Astrocyte of the cerebellum (primary cell): ENCODE results near the gene PSMD5.

ENCODE experiments used
- DNase-seq: peaks from one replicate; pipeline ENCODE4 v3.0.0-alpha.2; 2011; ENCODE audit warnings: low read depth
- H3K4me3 ChIP-seq: 2 replicates; pipeline ENCODE4 v1.5.1; 2011; ENCODE audit warnings: mild to moderate bottlenecking, low read depth, low read length, moderate library complexity
- in situ Hi-C: cut with HindIII; loops from 2 replicates; pipeline ENCODE4 v1.10.0; 2017; ENCODE audit warnings: low sequenced_read_pairs
- TF ChIP-seq, protein P1 (sequence below): IDR thresholded peaks from 2 replicates; pipeline ENCODE4 v1.5.1; 2012; ENCODE audit warnings: low read length, low read depth, moderate library complexity, mild to moderate bottlenecking; ENCODE audit errors: missing control alignments

Gene PSMD5

DNA sequence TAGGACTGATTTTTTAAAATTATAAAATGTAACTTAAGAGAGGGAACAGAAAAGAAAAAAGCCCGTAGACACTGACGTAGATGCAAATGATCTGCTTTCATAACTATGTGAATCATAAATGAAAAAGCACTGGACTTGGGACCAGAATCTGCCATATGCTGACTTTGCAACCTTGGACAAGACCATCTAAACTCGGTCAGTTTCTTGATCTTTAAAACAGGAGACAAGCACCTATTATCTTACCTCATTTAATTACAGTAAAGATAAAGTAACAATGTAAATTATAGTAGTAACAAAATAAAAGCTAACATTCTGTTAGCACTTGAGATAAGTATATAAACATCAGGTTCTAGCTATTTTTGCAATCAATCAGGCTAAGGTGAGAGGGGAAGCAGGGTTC, 69.5 kb downstream of the PSMD5 start:
- in situ Hi-C loops: no loop called here
- TF ChIP-seq, protein P1, sequence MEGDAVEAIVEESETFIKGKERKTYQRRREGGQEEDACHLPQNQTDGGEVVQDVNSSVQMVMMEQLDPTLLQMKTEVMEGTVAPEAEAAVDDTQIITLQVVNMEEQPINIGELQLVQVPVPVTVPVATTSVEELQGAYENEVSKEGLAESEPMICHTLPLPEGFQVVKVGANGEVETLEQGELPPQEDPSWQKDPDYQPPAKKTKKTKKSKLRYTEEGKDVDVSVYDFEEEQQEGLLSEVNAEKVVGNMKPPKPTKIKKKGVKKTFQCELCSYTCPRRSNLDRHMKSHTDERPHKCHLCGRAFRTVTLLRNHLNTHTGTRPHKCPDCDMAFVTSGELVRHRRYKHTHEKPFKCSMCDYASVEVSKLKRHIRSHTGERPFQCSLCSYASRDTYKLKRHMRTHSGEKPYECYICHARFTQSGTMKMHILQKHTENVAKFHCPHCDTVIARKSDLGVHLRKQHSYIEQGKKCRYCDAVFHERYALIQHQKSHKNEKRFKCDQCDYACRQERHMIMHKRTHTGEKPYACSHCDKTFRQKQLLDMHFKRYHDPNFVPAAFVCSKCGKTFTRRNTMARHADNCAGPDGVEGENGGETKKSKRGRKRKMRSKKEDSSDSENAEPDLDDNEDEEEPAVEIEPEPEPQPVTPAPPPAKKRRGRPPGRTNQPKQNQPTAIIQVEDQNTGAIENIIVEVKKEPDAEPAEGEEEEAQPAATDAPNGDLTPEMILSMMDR: no peak
- H3K4me3 ChIP-seq: no peak overlapping the region
- no peak for DNase-seq

DNA sequence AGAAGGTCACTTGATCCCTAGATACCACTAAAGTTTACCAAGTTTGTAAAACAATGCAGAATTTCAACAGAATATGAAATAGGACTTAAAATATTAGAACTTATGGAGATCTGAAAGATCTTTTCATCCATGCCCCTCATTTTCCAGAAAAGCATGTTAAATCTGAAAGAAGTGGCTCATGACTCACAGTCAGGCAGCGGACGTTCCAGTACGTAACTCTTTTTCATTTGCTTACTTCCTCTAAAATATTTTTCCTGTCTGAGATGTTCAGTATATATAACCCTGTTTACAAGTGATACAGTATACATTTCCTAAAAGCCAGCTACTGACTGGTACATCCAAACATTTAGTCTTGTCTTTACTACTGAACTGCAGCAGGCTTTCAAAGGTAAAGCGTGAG, 71.8 kb downstream of the PSMD5 start:
- TF ChIP-seq, protein P1: no peak
- H3K4me3 ChIP-seq: no peak overlapping the region
- DNase-seq: no peak
- in situ Hi-C loops: no loop called here

DNA sequence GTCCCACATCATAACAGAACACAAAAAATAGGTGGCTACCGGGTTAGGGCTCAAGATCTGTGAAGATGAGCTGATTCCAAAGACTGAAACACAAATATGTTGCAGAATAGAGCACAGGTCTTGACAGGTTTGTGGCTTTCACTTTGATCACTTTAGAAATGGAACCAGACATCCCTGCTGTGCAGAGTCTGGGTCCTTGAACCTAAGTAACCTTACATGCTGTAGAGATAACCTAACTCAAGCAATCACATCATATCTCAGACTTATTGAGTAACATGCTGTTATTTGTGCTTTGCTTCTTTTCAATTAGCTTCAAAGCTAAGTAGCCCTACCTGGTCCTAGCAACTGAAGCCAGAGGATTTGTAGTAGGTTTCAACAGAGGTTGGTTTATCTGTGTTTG, 73.8 kb downstream of the PSMD5 start:
- in situ Hi-C loops: no loop called here
- DNase-seq: no peak
- TF ChIP-seq, protein P1: no peak
- no peak overlapping the region for H3K4me3 ChIP-seq

DNA sequence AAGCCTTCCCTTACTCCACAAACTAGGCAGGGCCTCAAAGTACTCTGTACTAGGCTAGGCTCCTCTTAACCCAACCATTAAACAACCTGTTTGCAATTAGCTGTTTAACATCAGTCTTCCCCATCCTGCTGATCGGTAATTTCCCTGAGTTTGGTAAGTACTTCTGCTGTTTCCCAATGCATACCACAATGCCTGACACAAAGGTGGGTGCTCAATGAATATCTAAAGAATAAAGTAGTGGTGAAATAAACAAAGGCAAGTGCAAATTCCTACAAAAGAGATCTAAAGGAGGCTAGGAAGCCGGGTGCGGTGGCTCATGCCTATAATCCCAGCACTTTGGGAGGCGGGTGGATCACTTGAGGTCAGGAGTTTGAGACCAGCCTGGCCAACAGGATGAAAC, 74.5 kb downstream of the PSMD5 start:
- in situ Hi-C loops: no loop called here
- no peak for DNase-seq
- TF ChIP-seq, protein P1: no peak
- no peak overlapping the region for H3K4me3 ChIP-seq

DNA sequence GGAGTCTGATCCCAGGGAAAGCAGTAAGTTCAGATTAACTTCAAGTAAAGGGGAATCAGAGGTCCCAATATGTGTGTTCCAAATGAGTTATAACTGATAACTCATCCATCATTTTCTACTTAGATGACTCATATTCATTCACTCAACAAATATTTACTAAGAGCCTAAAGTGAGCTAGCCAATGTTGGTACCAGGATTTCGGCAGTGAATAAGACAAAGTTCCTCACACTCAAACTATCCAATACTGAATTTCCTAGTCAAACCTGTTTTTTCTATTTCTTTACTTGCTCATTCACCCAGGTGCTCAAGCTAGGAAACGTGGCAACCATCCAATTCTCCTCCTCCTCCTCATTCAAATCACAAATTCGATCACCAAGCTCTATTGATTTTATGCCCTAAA, 75.3 kb downstream of the PSMD5 start:
- no peak overlapping the region for H3K4me3 ChIP-seq
- DNase-seq: no peak
- in situ Hi-C loops: no loop called here
- TF ChIP-seq, protein P1: no peak
